HG02973 (cell line): Measurements from ENCODE around the gene ISLR2.

Source experiments
- ATAC-seq: cut with Tn5 transposase; IDR thresholded peaks from one replicate; pipeline ENCODE4 v1.9.1; 2021; ENCODE audit warnings: moderate library complexity; ENCODE audit not compliant: unreplicated experiment

ISLR2 gene

DNA sequence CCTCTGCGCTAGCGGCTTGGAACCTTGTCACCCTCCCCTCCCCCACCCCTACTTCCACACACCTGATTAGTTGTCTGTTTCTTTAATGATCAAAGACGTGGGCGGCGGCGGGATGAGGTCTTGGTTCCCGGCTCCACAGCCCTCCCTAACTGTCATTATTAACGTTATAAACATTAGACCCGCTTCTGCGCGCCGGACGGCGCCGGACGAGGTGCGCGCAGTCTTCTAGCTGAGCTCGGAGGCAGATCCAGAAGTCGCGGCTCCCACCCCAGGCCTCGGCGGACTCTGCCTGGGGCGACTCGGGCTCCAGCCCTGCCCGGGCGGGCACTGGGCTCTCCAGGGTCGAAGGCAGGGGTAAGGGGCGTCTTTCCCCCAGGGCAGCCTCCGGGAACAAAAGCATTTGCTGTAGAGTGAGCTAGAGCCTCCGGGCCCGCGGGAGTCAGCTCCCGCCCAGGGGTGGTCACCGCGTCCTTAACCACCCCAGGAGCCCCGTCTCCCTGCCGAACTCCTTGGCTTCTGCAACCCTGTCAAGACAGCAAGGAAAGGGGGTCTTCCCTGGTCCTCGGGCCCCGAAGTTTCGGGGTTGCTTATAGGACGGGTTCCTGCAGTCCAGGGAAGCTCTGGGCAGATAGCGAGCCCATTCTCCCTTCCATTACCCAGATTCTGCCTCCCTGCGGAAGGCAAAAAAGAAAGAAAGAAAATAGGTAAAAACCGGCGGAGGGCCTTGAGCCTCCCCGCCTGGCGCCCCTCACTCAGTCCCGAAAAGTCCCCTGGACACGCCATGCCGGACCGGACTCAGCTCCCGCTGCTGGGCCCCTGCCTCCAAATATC is 2.2 kb upstream of the ISLR2 start:
- no peak for ATAC-seq

DNA sequence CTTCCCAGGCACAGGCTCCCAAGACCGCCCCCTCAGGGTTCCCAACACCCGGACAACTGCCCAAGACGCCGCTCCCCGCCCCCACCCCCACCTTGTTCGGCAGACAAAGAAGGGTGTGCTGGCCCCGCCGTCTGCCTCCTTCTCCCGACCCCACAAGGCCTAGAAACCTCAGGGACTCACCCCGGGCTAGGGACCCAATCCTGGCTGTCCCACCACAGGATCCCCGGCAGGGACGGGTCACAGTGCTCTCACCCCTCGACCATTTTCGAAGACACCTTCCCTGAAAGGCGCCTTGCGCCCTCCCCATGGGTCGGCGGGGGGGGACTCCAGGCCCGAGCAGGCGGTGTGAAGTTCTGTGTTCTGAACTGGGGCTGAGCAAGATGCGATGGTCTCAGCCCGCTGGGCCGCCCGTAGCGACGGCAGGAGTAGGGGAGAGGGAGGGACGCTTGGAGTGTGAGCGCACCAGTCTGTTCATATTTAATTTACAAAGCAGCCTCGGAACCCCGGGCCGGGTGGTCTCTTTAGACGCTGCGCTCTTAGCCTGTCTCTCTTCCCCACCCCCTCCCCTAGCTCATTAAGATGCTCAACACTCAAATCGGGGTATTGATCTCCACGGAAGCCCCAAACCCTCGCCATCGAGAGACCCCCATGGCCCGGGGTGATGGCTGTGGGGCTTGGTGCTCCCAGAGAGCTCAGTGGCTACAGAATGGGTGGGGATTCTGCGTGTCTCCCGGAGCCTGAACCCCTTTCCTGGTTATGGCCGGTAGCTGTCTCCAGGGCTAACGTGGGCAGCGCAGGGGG is 1.4 kb upstream of the ISLR2 start:
- ATAC-seq, result no peak

- ATAC-seq, result no peak
Measured at GRCh38 chr15:74129586-74130154, 716 bp upstream of the ISLR2 start.

DNA sequence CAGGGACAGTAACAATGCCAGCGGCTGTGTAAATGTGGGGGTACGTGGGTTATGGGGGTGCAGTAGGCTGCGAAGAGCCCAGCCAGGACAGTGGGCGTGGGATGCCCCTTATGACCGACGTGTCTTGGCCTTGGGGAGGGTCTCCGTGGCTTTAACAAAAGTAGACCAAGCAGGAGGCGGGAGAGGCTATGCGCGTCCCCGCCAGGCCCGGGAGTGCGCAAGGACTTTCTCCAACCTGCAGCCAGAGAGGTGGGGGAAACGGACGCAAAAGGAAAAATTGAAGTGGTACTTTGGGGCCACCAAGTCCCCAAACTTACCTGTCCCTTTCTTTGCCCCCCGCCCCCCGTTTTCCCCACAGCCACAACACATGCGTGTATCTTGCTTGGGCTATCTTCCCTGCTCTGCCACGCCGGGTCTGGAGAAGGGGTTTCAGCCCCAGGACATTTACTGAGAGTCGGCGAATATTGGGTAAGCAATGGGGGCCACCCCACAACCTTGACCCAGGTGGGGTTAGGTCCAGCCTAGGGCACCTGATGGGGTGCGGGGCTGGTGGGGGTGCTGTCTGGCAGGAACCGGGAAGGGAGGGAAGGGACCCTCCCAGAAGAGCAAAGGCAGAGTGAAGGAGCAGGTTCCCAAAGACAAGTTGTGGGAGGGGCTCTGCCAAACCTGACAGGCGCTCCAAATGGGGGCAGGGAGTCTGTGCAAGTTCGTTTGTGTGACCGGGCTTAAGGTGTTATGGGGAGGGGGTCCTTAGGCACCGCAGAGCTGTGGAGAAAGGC is 652 bp downstream of the ISLR2 start:
- no peak for ATAC-seq

DNA sequence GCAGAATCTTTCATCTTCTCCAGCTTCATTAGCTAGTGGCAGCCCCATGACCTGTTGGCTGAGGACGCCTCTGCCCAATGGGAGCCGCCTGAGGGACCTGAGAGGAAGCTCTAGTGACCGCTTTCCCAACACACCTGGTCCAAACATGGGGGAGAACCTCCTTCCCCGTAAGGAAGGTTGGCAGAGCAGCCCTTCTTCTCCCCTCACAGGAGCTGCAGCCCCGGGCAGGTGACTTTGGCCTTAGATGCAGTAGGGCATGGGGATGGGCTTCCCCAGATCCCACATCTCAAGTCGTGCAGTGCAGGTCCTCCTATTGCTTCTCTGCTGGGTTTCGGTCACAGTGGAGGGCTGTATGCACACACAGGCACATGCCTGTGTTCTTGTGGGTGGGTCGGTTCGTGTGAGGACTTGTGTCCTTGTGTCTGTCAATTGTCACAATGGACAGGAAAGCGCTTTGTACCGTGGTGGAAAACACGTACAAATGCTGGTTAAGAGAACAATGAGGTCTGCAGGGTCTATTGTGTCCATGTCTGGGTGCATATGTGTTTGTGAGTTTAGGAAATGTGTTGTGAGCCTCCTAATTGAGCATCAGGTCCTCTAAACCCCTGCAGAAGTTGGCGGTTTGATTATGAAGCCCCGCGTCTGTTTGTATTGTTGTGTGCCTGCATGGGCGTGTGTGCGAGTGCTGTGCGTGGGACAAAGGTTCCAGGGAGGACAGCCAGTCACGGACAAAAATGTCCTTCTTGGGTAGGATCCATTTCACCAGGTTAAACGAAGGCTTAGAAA is 1.4 kb downstream of the ISLR2 start:
- no peak for ATAC-seq

DNA sequence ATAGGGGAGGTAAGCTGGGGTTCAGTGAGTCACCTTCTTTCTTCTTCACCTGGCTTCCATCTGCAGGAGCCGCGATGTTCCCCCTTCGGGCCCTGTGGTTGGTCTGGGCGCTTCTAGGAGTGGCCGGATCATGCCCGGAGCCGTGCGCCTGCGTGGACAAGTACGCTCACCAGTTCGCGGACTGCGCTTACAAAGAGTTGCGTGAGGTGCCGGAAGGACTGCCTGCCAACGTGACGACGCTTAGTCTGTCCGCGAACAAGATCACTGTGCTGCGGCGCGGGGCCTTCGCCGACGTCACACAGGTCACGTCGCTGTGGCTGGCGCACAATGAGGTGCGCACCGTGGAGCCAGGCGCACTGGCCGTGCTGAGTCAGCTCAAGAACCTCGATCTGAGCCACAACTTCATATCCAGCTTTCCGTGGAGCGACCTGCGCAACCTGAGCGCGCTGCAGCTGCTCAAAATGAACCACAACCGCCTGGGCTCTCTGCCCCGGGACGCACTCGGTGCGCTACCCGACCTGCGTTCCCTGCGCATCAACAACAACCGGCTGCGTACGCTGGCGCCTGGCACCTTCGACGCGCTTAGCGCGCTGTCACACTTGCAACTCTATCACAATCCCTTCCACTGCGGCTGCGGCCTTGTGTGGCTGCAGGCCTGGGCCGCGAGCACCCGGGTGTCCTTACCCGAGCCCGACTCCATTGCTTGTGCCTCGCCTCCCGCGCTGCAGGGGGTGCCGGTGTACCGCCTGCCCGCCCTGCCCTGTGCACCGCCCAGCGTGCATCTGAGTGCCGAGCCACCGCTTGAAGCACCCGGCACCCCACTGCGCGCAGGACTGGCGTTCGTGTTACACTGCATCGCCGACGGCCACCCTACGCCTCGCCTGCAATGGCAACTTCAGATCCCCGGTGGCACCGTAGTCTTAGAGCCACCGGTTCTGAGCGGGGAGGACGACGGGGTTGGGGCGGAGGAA is 2.6 kb downstream of the ISLR2 start:
- no peak for ATAC-seq

DNA sequence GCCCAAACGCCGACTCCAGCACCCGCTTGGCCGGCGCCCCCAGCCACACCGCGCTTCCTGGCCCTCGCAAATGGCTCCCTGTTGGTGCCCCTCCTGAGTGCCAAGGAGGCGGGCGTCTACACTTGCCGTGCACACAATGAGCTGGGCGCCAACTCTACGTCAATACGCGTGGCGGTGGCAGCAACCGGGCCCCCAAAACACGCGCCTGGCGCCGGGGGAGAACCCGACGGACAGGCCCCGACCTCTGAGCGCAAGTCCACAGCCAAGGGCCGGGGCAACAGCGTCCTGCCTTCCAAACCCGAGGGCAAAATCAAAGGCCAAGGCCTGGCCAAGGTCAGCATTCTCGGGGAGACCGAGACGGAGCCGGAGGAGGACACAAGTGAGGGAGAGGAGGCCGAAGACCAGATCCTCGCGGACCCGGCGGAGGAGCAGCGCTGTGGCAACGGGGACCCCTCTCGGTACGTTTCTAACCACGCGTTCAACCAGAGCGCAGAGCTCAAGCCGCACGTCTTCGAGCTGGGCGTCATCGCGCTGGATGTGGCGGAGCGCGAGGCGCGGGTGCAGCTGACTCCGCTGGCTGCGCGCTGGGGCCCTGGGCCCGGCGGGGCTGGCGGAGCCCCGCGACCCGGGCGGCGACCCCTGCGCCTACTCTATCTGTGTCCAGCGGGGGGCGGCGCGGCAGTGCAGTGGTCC is 3.5 kb downstream of the ISLR2 start:
- ATAC-seq, result no peak

GRCh38 chr15:74134387-74135027 is 4.1 kb downstream of the ISLR2 start:
- no peak for ATAC-seq

DNA sequence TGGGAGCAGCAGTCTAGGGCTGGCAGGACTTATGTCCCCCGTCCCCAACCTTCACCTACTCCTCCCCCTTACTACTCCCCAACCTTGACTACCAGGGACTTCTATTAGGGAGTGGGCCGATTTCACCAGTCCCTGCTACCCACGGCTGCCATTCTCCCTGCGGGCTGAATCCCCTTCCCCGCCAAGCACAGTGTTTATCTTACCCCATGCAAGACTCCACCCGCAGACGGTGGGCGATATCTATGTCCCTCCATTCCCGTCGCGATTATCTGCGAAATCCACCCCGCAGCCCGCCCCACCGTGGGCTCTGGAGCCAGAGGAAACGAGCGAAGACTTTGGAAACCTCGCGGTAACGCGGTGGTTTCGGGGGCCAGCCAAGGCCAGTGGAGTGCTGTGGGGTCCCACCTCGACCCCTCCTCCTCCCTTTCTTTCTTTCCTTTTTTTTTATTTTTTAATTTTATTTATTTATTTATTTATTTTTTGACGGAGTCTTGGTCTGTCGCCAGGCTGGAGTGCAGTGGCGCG is 4.7 kb downstream of the ISLR2 start:
- ATAC-seq, result no peak

DNA sequence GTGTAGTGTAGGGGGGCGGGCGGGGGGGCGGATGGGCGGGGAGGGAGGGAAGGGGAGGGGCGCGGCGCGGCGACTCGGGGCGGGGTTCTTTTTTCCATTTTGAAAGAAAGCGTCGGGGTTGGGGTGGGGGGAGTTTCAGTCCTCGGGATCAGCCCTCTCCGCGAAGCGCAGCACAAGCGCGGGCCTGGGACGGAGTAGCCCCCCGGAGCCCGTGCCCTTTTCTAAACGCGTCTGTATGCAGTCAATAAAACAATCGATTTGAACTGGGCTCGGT is 6.1 kb downstream of the ISLR2 start:
- ATAC-seq, result no peak

GRCh38 chr15:74136814-74137536 is 6.6 kb downstream of the ISLR2 start:
- no peak for ATAC-seq

DNA sequence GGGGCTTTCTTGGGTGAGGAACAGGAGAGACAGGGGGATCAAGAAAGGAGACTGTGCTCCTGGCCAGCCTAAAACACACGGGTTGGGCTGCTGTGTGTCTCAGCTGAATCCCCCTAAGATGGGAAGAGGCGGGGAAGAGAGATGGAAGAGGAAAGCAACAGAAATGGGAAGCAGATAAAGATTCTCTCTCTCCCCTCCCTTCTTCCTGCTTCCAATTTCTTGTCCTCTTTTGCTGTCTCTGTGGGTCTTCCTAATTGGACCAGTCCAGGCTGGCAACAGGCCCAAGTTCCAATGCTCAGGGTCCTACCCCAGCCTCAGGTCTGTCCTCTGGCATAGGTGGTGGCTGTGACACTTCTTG is 7.1 kb downstream of the ISLR2 start:
- ATAC-seq, result no peak

DNA sequence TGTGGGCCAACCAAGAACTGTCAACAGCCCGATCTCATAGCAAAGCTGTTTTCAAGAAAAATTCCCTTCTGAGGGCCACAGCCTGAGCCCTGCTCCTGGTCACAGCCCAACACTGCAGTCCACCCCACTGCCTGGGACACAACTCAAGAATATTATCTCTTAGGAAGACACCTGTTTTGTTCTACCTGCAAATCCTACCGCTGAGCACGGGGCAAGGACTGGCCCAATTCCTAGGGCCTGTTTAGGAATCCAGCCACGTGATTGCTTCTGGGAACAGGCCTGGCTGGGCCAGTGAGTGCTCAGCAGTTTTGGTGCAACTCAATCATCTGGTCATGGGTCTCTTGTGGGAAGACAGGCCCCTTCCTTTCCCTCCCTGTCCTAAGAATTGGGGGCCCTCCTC is 8.3 kb downstream of the ISLR2 start:
- no peak for ATAC-seq

DNA sequence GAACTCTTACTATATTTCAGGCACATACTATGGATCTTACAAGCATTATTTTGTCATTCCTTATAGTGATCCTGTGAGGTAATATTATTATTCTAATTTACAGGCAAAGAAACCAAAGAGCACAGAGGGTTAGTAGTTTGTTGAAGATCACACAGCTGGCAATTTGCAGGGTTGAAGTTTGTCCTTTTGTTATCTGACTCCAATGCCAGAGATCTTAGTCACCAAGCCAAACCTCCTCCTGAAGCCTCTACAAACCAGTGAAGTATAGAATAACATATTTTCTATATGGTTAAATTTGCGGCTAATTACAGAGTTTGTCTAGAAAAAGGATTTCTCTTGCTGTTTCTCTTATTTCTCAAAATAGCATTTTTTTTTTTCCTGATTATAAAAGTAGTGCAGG is 11.2 kb downstream of the ISLR2 start:
- no peak for ATAC-seq

GRCh38 chr15:74144153-74144775 is 13.9 kb downstream of the ISLR2 start:
- no peak for ATAC-seq

DNA sequence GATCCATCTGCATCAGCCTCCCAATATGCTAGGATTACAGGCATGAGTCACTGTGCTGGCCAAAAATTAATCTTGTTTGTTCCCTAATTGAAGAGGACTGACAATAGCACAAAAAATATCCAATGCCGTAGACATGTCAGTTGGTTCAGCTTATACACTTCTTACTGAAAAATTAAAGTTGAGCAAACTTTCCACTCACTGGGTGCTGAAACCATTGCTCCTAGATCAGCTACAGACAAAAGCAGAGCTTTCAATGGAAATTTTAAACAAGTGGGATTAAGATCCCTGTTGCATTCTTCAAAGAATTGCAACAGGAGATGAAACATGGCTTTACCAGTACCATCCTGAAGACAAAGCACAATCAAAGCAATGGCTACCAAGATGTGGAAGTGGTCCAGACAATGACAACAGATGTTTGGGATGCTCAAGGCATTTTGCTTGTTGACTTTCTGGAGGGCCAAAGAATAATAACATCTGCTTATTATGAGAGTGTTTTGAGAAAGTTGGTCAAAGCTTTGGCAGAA is 16.0 kb downstream of the ISLR2 start:
- no peak for ATAC-seq

DNA sequence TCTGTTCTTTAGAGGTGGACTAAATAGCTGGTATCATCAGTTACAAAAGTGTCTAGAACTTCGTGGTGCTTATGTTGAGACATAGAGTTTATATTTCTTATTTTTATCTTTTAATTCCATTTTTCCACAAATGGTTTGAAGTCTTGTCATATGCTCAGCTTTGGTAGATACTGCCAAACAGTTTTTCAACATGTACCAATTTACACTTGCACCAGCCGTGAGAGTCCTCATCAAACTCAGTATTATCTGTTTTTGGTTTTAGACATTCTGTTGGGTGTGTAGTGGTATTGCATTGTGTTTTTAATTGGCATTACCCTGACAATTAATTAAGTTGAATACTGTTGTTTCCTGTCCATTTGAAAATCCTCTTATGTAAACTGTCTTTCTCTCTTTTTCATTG is 16.7 kb downstream of the ISLR2 start:
- ATAC-seq, result no peak
